Tibial artery (tissue), 4 donors: Measurements from ENCODE around the gene SYTL3.

Source experiments
- DNase-seq, 2 donors: peaks; one replicate each; pipeline ENCODE4 v3.0.0-alpha.2; 2019
- H3K27ac ChIP-seq, 2 donors: fragments of 200-600 bp; sonication (generic) in 1 of 2; 1 replicate in 1 of 2; 2 replicates in 1 of 2; pipeline ENCODE4 v1.5.1; 2018 to 2019; ENCODE audit warnings: mild to moderate bottlenecking in 1 of 2
- H3K27me3 ChIP-seq, 2 donors: fragments of 200-600 bp; sonication (generic) in 1 of 2; one replicate each; pipeline versions ENCODE4 v1.5.1 to v1.6.0; 2016 to 2019
- H3K36me3 ChIP-seq, 3 donors: fragments of 200-600 bp; sonication (generic) in 2 of 3; one replicate each; pipeline ENCODE4 v1.5.1; 2016 to 2019; ENCODE audit warnings: mild to moderate bottlenecking in 2 of 3
- H3K4me1 ChIP-seq, 4 donors: fragments of 200-600 bp; sonication (generic) in 2 of 4; 1 replicate in 3 of 4; 2 replicates in 1 of 4; pipeline ENCODE4 v1.5.1; 2016 to 2019
- H3K4me3 ChIP-seq, 2 donors: fragments of 200-600 bp; sonication (generic) in 1 of 2; 1 replicate in 1 of 2; 2 replicates in 1 of 2; pipeline ENCODE4 v1.5.1; 2018 to 2019; ENCODE audit warnings: mild to moderate bottlenecking in 2 of 2
- H3K9me3 ChIP-seq, 3 donors: fragments of 200-600 bp; sonication (generic) in 1 of 3; one replicate each; pipeline ENCODE4 v1.5.1; 2016 to 2019
- CTCF ChIP-seq, 2 experiments: fragments of 200-600 bp in 1 of 2; fragments of 450-650 bp in 1 of 2; IDR thresholded peaks; one replicate each; pipeline ENCODE4 v1.5.1; 2017 to 2019; ENCODE audit warnings: antibody characterized with exemption in 2 of 2, mild to moderate bottlenecking in 1 of 2, moderate library complexity in 1 of 2
- intact Hi-C: fragments of 100-400 bp; cut with DNase I; formaldehyde crosslinking; loops from one replicate; pipeline ENCODE4 v1.15.0; 2023; ENCODE audit warnings: low total_unique reads

The SYTL3 gene

GRCh38 chr6:158715330-158716311 lies 65.8 kb downstream of the SYTL3 start:
- no peak for TF ChIP-seq CTCF (IDR thresholded peaks at IDR 0.05)
- intact Hi-C loops = loop anchor here (10.0 kb wide), 1 partner anchor 69 kb away; no protein-coding TSS in a partner anchor
- DNase-seq = peak in 1 of 2 donors; percentile 55
- no peaks in the 10 kb centered on the region for H3K27me3 ChIP-seq
- H3K27ac ChIP-seq = no peak overlapping the region
- H3K4me1 ChIP-seq = no peaks in the 10 kb centered on the region
- H3K4me3 ChIP-seq = no peak overlapping the region
- H3K36me3 ChIP-seq = no peaks in the 10 kb centered on the region
- H3K9me3 ChIP-seq = no peaks in the 10 kb centered on the region

GRCh38 chr6:158717341-158718330 lies 67.8 kb downstream of the SYTL3 start:
- Histone ChIP-seq H3K27me3 (no peaks in the 10 kb centered on the region), H3K4me3 (no peak overlapping the region), H3K9me3 (no peaks in the 10 kb centered on the region), H3K4me1 (no peaks in the 10 kb centered on the region), H3K27ac (no peak overlapping the region), H3K36me3 (no peaks in the 10 kb centered on the region)
- intact Hi-C loops = loop anchor here (10.0 kb wide), 1 partner anchor 67 kb away; no protein-coding TSS in a partner anchor
- DNase-seq = peak in 1 of 2 donors; percentile 48
- no peak for TF ChIP-seq CTCF (IDR thresholded peaks at IDR 0.05)

- H3K9me3 ChIP-seq = no peaks in the 10 kb centered on the region
- no peak overlapping the region for H3K27ac ChIP-seq
- H3K27me3 ChIP-seq = no peaks in the 10 kb centered on the region
- peak in 1 of 2 donors; percentile 51 for DNase-seq
- intact Hi-C loops = loop anchor here (10.0 kb wide), 1 partner anchor 66 kb away; no protein-coding TSS in a partner anchor
- H3K4me1 ChIP-seq = no peaks in the 10 kb centered on the region
- H3K36me3 ChIP-seq = no peaks in the 10 kb centered on the region
- no peak overlapping the region for H3K4me3 ChIP-seq
- peak; percentile 29 to 31 for TF ChIP-seq CTCF (IDR thresholded peaks at IDR 0.05)
Measured at GRCh38 chr6:158718461-158719046, 68.7 kb downstream of the SYTL3 start.

GRCh38 chr6:158722176-158722729 lies 72.4 kb downstream of the SYTL3 start:
- no peak overlapping the region for H3K4me3 ChIP-seq

More at GRCh38 chr6:158722176-158722729, 72.4 kb downstream of the SYTL3 start:
- no peaks in the 10 kb centered on the region for H3K27me3 ChIP-seq
- intact Hi-C loops = no loop called here
- no peaks in the 10 kb centered on the region for H3K9me3 ChIP-seq
- H3K27ac ChIP-seq = no peak overlapping the region
- TF ChIP-seq CTCF (IDR thresholded peaks at IDR 0.05) = no peak
- H3K36me3 ChIP-seq = no peaks in the 10 kb centered on the region
- DNase-seq = no peak
- H3K4me1 ChIP-seq = no peaks in the 10 kb centered on the region
